Liver (tissue), 9 donors: ENCODE measurements around the gene CSPG4. TPM values are rescaled to one million over a fixed set of nuclear protein-coding genes. Genes with fewer than 3 reads are reported as not detected.

Source experiments
- DNase-seq: peaks from one replicate; pipeline ENCODE4 v3.0.0-alpha.2; 2017; ENCODE audit warnings: low spot score
- H3K27ac ChIP-seq, 2 donors: one replicate each; pipeline ENCODE4 v1.7.0; 2013; ENCODE audit warnings: inconsistent platforms in 2 of 2, low read length in 2 of 2, control low read depth in 1 of 2, low read depth in 1 of 2, mild to moderate bottlenecking in 1 of 2
- H3K27me3 ChIP-seq, 4 donors: one replicate each; pipeline versions ENCODE4 v1.6.1 to v1.7.0; 2013; ENCODE audit warnings: low read length in 3 of 4, inconsistent platforms in 1 of 4, mild to moderate bottlenecking in 1 of 4, moderate library complexity in 1 of 4; ENCODE audit not compliant: control insufficient read depth in 4 of 4, insufficient read depth in 4 of 4
- H3K36me3 ChIP-seq, 4 donors: one replicate each; pipeline versions ENCODE4 v1.6.1 to v1.7.0; 2013; ENCODE audit warnings: low read length in 3 of 4, mild to moderate bottlenecking in 3 of 4, low read depth in 1 of 4, moderate library complexity in 1 of 4; ENCODE audit not compliant: control insufficient read depth in 4 of 4, insufficient read depth in 3 of 4
- H3K4me1 ChIP-seq, 4 donors: one replicate each; pipeline versions ENCODE4 v1.6.1 to v1.7.0; 2013; ENCODE audit warnings: low read length in 3 of 4, mild to moderate bottlenecking in 3 of 4, moderate library complexity in 1 of 4; ENCODE audit not compliant: control insufficient read depth in 4 of 4, insufficient read depth in 4 of 4
- H3K4me3 ChIP-seq, 3 donors: one replicate each; pipeline versions ENCODE4 v1.6.1 to v1.7.0; 2013; ENCODE audit warnings: low read length in 3 of 3, control low read depth in 1 of 3, low read depth in 1 of 3, mild to moderate bottlenecking in 1 of 3
- H3K9ac ChIP-seq, 2 donors: one replicate each; pipeline ENCODE4 v1.7.0; 2013; ENCODE audit warnings: low read length in 2 of 2, mild to moderate bottlenecking in 2 of 2, moderate library complexity in 2 of 2, control low read depth in 1 of 2, low read depth in 1 of 2
- H3K9me3 ChIP-seq, 4 donors: one replicate each; pipeline versions ENCODE4 v1.6.1 to v1.7.0; 2013; ENCODE audit warnings: low read length in 3 of 4; ENCODE audit not compliant: control insufficient read depth in 4 of 4
- EGR1 ChIP-seq, 2 donors: IDR thresholded peaks; 2 replicates each; pipeline ENCODE4 v1.6.1; 2016 to 2018; ENCODE audit warnings: antibody characterized with exemption in 2 of 2, low read depth in 2 of 2
- FOXA1 ChIP-seq: IDR thresholded peaks from 2 replicates; pipeline ENCODE4 v1.6.1; 2016; ENCODE audit warnings: antibody characterized with exemption
- FOXA2 ChIP-seq: IDR thresholded peaks from 2 replicates; pipeline ENCODE4 v1.6.1; 2016; ENCODE audit warnings: antibody characterized with exemption
- GABPA ChIP-seq, 2 donors: IDR thresholded peaks in 1 of 2; conservative IDR thresholded peaks in 1 of 2; 2 replicates each; pipeline ENCODE4 v1.6.1; 2016; ENCODE audit warnings: antibody characterized with exemption in 2 of 2, mild to moderate bottlenecking in 1 of 2, moderate library complexity in 1 of 2
- HNF4A ChIP-seq, 2 donors: conservative IDR thresholded peaks; 2 replicates each; pipeline ENCODE4 v1.6.1; 2016; ENCODE audit warnings: antibody characterized with exemption in 2 of 2, mild to moderate bottlenecking in 2 of 2
- HNF4G ChIP-seq: IDR thresholded peaks from 2 replicates; pipeline ENCODE4 v1.6.1; 2016; ENCODE audit warnings: antibody characterized with exemption
- JUND ChIP-seq, 2 donors: IDR thresholded peaks; 2 replicates each; pipeline ENCODE4 v1.6.1; 2016; ENCODE audit warnings: antibody characterized with exemption in 2 of 2
- NR2F2 ChIP-seq: IDR thresholded peaks from 2 replicates; pipeline ENCODE4 v1.6.1; 2016; ENCODE audit warnings: antibody characterized with exemption
- RAD21 ChIP-seq, 2 donors: IDR thresholded peaks; 2 replicates each; pipeline ENCODE4 v1.6.1; 2016; ENCODE audit warnings: antibody characterized with exemption in 2 of 2, mild to moderate bottlenecking in 2 of 2
- RXRA ChIP-seq, 2 donors: IDR thresholded peaks; 2 replicates each; pipeline ENCODE4 v1.6.1; 2017 to 2018; ENCODE audit warnings: antibody characterized with exemption in 2 of 2, mild to moderate bottlenecking in 1 of 2
- SP1 ChIP-seq: IDR thresholded peaks from 2 replicates; pipeline ENCODE4 v1.6.1; 2018; ENCODE audit warnings: antibody characterized with exemption, mild to moderate bottlenecking
- TAF1 ChIP-seq: conservative IDR thresholded peaks from 2 replicates; pipeline ENCODE4 v1.6.1; 2016; ENCODE audit warnings: antibody characterized with exemption, mild to moderate bottlenecking
- YY1 ChIP-seq: IDR thresholded peaks from 2 replicates; pipeline ENCODE4 v1.6.1; 2016; ENCODE audit warnings: antibody characterized with exemption, mild to moderate bottlenecking
- WGBS: extraction: QIAGEN DNeasy Blood & Tissue Kit; methylation state at CpG from one replicate; pipeline ENCODE4 v1.1.7; 2013; 5-methylcytosine and 5-hydroxymethylcytosine counted together
- polyA plus RNA-seq, 2 donors: library from polyadenylated mRNA; stranded (reverse) in 1 of 2; unstranded in 1 of 2; fragments of 200-250 nt in 1 of 2; fragments of >200 nt in 1 of 2; fragmentation: Nextera tagmentation in 1 of 2; extraction: Ambion mirVana in 1 of 2; gene quantifications; one replicate each; pipeline versions ENCODE4 v1.2.1 to v1.2.3, GENCODE V29; 2013 to 2015
- total RNA-seq, 2 donors: library from RNA; depleted of rRNA; stranded (reverse); fragments of >200 nt; gene quantifications; one replicate each; pipeline ENCODE4 v1.2.3, GENCODE V29; 2014
- TF ChIP-seq, protein P1 (sequence below): IDR thresholded peaks from 2 replicates; pipeline ENCODE4 v1.6.1; 2016; ENCODE audit warnings: antibody characterized with exemption
- TF ChIP-seq, protein P2 (sequence below): IDR thresholded peaks from 2 replicates; pipeline ENCODE4 v1.6.1; 2016; ENCODE audit warnings: antibody characterized with exemption
- TF ChIP-seq, protein P3 (sequence below): IDR thresholded peaks from 2 replicates; pipeline ENCODE4 v1.6.1; 2016; ENCODE audit warnings: antibody characterized with exemption
- TF ChIP-seq, protein P4 (sequence below): IDR thresholded peaks from 2 replicates; pipeline ENCODE4 v1.6.1; 2016; ENCODE audit warnings: antibody characterized with exemption, mild to moderate bottlenecking
- TF ChIP-seq, protein P5 (sequence below): fragments of 150-350 bp; IDR thresholded peaks from 2 replicates; pipeline ENCODE4 v1.5.1; 2017; ENCODE audit warnings: improper control_type of control experiment, low read depth, low read length; ENCODE audit not compliant: missing input control
- donor health status: healthy.
- donor health status: healthy.
- donor health status: healthy.
- donor health status: healthy.
- donor health status: healthy.

The CSPG4 gene
- total and polyA plus RNA-seq, 4 donors: 0.07 to 1.5 (median 0.76) TPM

DNA sequence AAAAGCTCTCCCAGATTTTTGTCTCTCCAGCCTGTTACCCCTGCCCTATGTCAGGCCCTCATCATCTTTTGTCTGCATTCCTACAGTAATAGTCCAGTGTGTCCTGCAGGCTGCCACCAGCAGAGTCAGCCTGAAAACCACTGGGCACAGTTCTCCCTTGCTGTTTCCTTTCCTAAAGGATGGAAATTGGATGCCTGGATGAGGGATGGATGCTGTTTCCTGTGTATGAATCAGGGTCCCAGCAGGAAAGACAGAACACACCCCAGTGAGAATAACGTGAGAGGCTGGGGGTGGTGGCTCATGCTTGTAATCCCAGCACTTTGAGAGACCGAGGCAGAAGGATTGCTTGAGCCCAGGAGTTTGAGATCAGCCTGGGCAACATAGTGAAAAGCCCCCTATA is 68.3 kb downstream of the CSPG4 start:
- WGBS: 91% methylated on average over 2 of the region's 2 CpGs
- H3K27ac ChIP-seq: no peak overlapping the region
- no peaks in the 10 kb centered on the region for H3K36me3 ChIP-seq
- no peaks in the 10 kb centered on the region for H3K27me3 ChIP-seq
- TF ChIP-seq GABPA (IDR thresholded peaks at IDR 0.05 in 1 of 2, conservative IDR thresholded peaks at IDR 0.05 in 1 of 2) (no peak), YY1 (no peak), HNF4A (conservative IDR thresholded peaks at IDR 0.05) (no peak), HNF4G (no peak), FOXA1 (no peak), EGR1 (IDR thresholded peaks at IDR 0.05; ENCODE audit: low read depth in 2 of 2) (no peak), SP1 (no peak), RAD21 (IDR thresholded peaks at IDR 0.05) (no peak), FOXA2 (no peak), NR2F2 (no peak), TAF1 (no peak), JUND (IDR thresholded peaks at IDR 0.05) (no peak), RXRA (IDR thresholded peaks at IDR 0.05) (no peak)
- TF ChIP-seq, protein P1, sequence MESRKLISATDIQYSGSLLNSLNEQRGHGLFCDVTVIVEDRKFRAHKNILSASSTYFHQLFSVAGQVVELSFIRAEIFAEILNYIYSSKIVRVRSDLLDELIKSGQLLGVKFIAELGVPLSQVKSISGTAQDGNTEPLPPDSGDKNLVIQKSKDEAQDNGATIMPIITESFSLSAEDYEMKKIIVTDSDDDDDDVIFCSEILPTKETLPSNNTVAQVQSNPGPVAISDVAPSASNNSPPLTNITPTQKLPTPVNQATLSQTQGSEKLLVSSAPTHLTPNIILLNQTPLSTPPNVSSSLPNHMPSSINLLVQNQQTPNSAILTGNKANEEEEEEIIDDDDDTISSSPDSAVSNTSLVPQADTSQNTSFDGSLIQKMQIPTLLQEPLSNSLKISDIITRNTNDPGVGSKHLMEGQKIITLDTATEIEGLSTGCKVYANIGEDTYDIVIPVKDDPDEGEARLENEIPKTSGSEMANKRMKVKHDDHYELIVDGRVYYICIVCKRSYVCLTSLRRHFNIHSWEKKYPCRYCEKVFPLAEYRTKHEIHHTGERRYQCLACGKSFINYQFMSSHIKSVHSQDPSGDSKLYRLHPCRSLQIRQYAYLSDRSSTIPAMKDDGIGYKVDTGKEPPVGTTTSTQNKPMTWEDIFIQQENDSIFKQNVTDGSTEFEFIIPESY: no peak
- TF ChIP-seq, protein P2, sequence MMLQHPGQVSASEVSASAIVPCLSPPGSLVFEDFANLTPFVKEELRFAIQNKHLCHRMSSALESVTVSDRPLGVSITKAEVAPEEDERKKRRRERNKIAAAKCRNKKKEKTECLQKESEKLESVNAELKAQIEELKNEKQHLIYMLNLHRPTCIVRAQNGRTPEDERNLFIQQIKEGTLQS: no peak
- TF ChIP-seq, protein P3, sequence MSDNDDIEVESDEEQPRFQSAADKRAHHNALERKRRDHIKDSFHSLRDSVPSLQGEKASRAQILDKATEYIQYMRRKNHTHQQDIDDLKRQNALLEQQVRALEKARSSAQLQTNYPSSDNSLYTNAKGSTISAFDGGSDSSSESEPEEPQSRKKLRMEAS: no peak
- TF ChIP-seq, protein P4, sequence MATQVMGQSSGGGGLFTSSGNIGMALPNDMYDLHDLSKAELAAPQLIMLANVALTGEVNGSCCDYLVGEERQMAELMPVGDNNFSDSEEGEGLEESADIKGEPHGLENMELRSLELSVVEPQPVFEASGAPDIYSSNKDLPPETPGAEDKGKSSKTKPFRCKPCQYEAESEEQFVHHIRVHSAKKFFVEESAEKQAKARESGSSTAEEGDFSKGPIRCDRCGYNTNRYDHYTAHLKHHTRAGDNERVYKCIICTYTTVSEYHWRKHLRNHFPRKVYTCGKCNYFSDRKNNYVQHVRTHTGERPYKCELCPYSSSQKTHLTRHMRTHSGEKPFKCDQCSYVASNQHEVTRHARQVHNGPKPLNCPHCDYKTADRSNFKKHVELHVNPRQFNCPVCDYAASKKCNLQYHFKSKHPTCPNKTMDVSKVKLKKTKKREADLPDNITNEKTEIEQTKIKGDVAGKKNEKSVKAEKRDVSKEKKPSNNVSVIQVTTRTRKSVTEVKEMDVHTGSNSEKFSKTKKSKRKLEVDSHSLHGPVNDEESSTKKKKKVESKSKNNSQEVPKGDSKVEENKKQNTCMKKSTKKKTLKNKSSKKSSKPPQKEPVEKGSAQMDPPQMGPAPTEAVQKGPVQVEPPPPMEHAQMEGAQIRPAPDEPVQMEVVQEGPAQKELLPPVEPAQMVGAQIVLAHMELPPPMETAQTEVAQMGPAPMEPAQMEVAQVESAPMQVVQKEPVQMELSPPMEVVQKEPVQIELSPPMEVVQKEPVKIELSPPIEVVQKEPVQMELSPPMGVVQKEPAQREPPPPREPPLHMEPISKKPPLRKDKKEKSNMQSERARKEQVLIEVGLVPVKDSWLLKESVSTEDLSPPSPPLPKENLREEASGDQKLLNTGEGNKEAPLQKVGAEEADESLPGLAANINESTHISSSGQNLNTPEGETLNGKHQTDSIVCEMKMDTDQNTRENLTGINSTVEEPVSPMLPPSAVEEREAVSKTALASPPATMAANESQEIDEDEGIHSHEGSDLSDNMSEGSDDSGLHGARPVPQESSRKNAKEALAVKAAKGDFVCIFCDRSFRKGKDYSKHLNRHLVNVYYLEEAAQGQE: no peak
- TF ChIP-seq, protein P5, sequence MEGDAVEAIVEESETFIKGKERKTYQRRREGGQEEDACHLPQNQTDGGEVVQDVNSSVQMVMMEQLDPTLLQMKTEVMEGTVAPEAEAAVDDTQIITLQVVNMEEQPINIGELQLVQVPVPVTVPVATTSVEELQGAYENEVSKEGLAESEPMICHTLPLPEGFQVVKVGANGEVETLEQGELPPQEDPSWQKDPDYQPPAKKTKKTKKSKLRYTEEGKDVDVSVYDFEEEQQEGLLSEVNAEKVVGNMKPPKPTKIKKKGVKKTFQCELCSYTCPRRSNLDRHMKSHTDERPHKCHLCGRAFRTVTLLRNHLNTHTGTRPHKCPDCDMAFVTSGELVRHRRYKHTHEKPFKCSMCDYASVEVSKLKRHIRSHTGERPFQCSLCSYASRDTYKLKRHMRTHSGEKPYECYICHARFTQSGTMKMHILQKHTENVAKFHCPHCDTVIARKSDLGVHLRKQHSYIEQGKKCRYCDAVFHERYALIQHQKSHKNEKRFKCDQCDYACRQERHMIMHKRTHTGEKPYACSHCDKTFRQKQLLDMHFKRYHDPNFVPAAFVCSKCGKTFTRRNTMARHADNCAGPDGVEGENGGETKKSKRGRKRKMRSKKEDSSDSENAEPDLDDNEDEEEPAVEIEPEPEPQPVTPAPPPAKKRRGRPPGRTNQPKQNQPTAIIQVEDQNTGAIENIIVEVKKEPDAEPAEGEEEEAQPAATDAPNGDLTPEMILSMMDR: no peak
- no peak for DNase-seq
- no peaks in the 10 kb centered on the region for H3K9me3 ChIP-seq
- no peak overlapping the region for H3K4me3 ChIP-seq
- H3K9ac ChIP-seq: no peak overlapping the region
- H3K4me1 ChIP-seq: peaks cover 4 to 32% (median 21%) of the 10 kb centered on the region in 4 donors
